ENCODE results near the gene MT1E.
"Not testable (repeated sequence)": the region's sequence is repeated elsewhere in the genome, so short reads cannot be mapped to it uniquely, and the experiment has no call there.

MT1E gene

DNA sequence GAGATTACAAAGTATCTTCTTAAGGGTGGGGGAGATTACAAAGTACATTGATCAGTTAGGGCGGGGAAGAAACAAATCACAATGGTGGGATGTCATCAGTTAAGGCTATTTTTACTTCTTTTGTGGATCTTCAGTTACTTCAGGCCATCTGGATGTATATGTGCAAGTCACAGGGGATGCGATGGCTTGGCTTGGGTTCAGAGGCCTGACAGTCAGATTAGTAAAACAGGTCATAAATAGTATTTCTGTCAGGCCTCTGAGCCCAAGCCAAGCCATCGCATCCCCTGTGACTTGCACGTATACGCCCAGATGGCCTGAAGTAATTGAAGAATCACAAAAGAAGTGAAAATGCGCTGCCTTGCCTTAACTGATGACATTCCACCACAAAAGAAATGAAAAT is 49.0 kb downstream of the MT1E start:
- not testable (repeated sequence) for DNase-seq

DNA sequence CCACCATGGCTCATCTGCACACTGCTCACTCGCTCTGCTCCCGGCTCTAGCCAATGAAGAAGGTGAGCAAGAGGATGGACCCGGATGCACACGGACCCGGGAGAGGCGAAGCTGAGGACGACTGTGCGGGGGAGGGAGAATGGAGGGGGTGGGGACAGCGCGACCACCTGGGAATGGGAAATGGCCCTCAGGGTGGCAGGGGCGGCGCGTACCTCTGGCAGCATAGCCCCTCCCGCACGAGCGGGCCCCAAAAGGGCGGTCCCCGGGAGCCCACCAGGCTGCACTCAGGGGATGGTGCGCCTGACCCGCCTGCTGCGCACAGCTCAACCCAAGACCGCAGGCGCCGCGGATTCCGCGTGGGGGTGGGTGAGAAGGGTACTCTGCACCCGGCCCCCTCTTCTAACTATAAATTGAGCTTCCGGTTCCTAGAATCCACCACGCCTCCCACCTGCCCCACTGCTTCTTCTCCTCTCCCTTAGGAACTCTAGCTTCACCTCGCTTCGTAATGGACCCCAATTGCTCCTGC is 50.2 kb downstream of the MT1E start:
- DNase-seq = no peak

All from NCI-H2029 (cell line).